GM19023 (cell line): Measurements from ENCODE around the gene KCNQ1.

ENCODE experiments used
- ATAC-seq: cut with Tn5 transposase; IDR thresholded peaks from one replicate; pipeline ENCODE4 v1.9.1; 2021; ENCODE audit warnings: mild to moderate bottlenecking, moderate library complexity; ENCODE audit not compliant: unreplicated experiment

The KCNQ1 gene

DNA sequence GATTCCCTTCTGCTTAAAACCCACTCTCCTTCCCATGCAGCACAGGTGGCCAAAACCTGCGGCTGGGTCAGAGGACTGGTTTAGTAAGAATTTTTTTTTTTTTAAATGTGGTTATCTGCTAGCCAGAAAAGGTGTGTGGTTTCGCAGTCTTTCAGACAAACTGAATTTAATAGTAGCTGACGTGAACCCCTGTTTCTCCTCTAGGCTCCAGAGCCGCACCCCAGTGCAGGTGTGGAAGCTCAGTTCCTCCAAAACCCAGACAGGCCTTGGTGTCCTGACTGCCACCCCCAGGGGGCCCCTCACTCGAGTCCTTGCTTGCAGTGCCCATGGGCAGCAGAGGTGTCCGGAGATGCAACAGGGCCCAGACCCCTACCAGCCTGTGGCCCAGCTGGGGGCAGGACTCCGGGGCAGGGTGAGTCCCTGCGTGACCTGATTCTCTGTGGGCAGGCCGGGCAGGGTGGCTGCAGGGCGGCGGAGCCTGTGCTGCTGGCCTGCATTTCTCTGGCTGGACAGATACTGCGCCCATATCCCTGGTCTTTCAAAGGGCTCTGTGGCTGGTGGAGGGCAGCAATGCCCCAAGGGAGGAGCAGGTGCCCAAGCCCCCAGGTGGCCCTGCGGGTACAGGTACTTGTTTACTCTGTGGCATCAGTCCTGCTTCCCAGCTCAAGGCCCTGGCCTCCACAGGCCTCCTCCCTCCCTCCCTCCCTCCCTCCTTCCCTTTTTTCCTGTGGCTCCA lies 15.2 kb downstream of the KCNQ1 start:
- ATAC-seq: no peak

DNA sequence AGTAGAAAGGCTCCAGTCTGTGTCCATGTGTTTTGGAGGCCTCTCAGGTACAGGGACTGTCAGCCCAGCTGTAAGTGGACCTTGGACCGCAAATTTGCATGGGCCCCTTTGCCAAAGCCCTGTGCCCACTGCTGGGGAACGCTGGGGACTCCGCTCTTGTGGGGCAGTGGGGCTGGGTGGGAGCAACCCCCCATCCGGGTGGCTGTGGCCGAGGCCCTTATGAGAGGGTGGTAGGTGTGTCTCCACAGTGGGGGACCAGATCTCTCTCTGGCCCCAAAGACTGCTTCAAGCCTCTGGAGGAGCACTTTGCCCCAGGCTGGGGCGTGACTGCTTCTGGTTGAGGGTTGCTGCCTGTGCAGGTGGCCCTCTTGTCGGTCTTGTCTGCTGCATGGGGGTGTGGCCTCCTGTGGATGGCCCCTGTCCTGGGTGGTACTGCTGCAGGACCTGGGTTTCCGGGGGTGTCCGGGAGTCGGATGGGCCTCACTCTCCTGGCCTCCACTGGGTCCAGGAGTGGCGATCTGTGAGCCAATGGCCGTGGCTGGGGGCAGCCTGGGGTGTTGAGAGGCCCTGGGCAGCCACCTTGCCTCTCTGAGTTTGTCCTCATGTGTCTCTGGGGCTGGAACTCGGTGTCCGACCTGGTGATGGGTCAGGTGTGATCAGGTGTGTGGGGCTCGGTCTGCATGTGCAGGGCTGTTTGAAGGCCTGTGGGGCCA lies 15.9 kb downstream of the KCNQ1 start:
- no peak for ATAC-seq

DNA sequence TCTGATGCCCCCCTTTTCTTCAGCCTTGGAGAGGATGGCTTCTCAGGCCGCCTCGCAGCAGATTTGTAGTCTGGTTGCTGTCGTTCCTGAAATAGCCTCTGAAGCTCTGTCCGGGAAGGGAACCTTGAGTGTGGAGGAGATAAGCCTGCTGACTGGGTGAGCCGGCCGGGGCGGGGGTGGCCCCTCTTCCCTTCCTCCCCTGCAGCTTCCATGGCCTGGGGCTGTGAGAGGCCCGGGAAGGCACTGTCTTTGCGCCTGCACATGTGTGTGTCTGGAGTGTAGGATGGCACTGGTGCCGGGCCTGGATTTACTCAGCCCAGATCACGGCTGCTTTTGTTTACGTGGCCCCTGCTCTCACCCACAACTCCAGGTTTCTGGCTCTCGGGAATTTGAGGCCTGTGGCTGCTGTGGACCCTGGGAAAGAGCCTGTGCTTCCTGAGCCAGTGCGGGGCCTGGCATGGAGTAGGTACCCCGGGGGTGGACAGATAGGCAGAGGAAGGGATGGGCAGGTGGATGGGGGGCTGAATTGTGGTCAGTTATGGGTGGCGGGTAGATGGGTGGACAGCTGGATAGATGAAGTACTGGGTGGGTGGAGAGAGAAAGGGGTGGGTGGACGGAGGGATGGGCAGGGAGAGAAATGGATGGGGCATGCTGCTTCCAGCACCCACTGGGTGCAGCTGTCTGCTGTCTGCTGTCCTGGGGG lies 16.6 kb downstream of the KCNQ1 start:
- no peak for ATAC-seq

DNA sequence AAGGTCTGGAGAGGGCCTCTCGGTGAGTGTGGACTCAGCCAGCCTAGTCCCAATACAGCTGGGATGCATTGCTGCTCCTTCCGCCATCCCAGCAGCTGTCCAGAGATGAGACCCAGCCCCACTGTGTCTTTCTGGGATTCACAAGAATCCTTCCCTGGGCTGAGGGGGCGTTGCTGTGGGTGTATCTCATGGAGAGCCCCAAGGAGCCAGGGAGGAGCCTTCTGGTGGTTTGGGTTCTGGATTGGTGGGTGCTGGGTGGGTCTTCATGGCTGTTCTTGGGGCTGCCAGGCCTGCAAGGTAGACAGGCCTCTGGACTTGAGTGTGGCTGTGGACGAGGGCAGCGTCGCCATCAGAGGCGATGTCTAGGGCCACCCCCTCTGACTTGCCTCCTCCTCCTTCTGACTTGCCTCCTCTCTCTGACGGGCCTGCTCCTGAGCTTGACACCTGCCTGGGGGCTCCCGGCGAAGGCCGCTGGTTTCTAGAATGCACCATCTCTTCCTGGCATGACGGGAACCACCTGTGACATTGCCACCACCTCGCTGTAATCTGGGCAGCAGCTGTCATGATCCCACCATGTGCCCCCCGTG lies 17.2 kb downstream of the KCNQ1 start:
- no peak for ATAC-seq

DNA sequence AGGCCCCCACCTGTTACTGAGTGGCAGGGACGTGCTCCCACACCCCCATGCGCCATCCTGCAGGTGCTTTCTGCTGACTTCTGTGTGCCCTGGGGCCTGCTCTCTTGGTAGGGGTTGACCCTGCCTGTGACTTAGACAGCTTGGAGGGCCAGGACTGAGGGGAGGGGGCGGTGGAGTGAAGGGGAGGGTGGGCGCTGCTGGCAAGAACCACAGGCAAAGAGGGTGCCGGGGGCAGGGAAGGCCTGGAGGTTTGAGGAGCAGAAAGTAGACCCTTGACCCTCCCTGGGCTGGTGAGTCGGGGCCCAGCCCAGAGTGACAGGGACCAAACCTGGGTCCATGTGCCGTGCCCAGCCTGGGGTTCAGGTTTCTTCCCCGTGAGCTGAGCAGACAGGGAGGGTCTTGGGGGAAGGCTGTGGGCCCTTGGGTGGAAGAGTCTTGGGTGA lies 17.8 kb downstream of the KCNQ1 start:
- ATAC-seq: no peak

DNA sequence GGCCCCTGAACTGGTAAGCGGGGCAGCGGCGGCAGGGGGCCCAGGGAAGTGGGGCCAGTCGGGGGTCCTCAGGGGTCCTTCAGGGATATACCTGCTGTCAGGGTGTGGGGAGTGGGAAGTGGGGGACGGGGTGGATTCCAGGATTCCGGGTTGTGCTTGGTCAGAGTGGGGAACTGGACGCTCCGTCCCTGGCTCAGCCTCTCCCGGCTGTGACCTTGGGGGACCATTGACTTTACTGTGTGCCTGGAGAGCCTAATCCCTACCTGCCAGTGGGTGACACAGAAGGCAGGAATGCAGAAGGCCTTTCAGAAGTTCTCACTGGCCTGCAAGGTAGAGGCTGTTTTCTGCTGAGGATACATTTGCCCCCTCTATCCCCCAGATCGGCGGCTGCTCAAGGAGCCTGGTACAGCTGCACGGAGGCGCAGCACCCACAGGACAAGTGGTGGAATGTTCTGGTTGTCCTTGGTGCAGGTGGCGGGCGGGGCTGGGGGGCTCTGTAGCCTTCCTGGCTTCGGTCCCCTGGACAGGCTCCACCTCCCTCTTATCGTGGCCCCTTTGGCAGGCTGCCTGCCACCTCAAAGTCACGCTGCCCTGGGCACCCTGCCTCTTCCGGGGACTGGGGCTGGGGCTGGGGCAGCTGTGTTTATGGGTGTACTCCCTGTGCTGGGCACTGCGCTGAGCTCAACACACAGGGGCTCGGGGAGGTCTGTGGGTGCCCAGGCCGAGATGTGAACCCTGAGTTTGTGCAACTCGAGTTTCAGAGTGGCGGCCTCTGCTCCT lies 18.4 kb downstream of the KCNQ1 start:
- ATAC-seq: no peak

DNA sequence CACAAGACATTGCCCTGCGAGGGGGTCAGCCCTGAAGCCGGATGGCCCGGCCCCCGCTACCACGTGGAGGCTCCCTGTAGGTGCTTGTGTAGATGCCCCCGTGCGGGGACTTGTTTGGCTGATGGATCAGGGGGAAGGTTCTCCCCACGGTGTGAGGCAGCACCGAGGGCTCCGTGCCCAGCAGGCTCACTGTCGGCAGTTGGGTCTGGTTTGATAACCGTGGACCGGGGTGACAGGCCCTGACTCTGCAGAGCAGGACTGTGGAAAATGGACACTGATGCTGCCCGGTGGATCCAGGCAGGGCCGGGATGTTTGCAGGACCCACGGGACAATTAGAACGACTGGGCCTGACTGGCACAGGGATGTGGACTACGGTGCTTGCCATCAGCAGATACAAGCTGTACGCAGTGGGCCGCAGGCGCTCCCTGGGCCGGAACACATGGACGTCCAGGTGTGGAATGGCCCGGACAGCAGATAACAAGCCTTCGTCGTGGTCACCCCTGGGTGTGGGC lies 19.0 kb downstream of the KCNQ1 start:
- no peak for ATAC-seq

DNA sequence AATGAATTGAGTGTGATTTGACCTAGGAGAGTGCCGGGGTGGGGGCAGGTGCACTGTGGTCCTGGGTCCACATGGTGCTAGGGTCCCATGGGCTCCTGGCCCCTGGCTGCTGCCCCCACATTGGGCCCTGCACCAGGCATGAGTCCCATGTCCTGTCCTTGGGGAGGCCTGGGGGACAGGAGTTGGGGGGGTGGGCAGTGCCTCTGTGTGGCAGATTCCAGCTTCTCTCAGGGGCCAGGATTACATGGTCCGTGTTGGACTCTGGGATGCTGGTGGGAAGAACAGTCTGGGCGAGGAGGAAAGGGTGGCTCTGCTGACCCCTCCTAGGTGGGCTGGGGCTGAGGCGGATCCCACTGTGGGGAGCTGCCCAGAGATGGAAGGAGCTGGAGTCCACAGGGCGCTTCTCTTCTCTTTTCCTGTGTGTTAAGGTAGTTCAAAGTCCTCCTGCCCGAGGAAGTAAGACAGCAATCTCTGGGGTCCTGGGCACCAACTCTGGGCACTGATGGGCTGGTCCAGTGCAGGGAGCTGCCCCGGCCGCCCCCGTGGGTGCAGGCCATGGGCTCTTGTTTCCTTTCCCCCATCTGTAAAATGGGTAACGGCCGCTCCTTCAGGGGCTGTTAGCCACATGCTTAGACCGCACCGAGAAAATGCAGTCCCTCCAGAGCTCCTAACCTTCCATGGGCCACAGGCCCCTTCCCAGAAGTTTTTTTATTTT lies 19.8 kb downstream of the KCNQ1 start:
- ATAC-seq: no peak

DNA sequence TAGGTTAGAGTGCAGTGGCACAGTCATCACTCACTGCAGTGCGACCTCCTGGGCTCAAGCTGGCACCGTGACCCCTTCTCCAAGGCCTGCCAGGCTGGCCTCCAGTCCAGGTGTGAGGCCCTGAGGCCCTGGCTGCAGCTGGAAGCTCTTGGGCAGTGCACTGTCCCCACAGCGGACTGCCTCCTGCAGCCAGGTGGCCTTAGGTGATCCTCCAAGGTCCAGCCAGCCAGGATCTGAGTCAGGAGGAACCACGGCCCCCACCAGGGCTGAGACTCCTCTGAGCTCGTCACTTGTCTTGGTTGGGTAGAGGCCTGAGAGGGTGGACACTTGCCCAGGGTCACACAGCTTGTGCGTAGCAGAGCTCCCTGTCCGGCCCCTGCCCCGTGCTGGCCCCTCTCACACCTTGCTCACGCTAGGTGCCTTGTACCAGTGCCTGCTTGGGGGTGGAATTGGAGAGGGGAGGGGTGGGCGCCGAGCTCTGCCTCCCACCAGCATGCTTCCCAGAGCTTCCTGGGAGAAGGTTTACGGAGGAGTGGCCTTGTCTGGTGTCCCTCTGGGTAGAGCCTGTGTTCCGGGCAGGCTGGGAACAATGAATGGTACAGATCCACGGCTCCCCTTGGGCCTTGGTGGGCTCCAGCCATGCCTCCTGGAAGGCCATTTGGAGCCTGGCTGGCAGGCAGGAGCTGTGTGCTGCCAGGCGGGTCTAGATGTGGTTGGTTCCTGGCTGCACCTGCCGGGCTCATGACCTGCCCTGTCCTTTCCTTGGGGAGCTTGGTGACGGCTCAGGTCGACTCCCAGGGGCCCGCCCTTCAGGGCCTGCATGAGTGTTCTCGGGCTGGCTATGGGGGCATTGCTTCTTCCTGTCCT lies 20.6 kb downstream of the KCNQ1 start:
- ATAC-seq: no peak

DNA sequence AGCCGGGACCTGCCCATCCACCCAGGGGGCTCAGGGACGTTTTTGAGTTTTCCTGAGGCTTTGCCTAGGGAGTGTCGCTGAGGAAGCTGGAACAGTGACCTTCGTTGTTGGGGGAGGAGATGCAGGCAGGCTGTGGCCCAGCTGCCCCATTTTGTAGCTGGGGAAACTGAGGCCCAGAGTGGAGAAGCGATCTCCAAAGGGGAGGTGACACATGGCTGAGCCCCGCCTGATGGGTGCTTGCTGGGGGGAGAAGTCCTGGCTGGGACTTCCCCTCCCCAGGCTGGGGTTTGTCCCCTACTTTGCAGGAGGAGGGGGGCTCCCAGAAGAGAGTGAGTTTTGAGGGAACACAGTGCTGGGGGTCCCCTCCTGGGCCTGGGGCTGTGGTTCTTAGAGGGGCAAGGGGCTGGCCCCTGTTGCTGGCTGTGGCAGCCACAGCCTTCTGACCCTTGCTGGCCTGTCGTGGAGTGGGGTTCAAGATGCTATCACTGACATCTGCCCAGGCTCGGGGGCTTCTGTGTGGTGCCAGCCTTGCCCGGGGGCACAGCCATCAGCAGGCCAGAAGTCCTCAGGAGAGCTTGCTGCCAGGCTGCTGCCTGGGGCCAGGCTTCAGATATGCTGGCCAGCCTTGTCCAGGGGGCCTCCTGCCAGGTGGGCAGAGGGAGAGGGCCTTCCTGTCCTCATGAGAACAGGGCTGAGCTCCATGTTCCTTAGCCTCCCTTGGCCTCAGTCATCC lies 21.4 kb downstream of the KCNQ1 start:
- no peak for ATAC-seq

DNA sequence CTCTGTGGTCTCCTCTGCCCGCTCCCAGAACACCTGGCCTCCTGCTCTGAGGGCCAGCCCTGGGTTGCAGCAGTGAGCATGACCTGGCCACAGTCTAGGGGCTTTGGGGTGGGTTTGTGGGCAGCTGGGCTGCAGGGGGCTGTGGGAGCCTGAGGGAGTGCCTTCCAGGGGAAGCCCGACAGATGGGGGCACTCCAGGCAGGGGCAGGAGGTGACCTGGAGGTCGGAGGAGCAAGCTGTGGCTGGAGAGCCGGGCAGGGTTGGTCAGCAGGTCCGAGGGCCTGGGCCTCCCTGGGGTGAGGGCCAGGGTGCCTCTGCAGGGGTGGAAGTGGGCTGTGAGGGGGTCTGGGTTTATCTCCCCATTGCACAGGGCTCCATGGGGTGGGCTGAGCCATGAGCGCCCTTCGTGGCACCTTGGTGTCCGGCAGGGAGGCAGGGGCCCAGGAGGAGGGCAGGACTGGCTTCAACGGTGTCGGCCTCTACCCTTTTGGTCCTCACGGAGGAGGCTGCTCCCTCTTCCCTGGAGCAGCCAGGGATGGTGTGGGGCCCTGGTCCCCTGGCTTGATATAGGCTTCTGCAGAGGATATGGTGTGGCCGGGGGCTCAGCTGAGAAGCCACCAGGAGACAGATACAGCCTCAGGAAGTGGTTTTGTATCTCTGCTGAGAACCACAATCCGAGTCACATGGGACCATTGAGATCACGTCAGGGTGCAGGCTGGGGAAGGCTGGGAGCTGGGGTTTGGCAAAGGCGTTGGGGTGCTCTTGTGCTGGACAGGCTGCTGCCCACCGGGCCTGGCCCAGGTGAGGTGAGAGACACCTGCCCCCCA lies 22.3 kb downstream of the KCNQ1 start:
- ATAC-seq: no peak

DNA sequence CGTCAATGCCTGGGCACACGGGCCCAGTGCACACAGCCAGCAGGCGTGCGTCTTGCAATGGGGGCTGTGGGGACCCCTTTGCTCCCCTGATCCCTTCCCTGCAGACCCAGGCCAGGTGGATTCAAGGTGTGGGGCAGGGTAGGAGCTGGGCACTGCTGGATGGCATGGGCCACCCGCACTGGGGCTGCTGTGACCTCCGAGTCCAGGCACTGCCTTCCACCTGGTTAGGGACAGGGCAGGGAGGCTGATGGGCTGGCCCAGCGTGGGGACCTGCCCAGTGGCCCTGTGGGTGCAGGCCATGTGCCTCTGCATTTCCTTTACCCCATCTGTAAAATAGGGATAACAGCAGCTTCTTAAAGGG lies 22.9 kb downstream of the KCNQ1 start:
- ATAC-seq: no peak

DNA sequence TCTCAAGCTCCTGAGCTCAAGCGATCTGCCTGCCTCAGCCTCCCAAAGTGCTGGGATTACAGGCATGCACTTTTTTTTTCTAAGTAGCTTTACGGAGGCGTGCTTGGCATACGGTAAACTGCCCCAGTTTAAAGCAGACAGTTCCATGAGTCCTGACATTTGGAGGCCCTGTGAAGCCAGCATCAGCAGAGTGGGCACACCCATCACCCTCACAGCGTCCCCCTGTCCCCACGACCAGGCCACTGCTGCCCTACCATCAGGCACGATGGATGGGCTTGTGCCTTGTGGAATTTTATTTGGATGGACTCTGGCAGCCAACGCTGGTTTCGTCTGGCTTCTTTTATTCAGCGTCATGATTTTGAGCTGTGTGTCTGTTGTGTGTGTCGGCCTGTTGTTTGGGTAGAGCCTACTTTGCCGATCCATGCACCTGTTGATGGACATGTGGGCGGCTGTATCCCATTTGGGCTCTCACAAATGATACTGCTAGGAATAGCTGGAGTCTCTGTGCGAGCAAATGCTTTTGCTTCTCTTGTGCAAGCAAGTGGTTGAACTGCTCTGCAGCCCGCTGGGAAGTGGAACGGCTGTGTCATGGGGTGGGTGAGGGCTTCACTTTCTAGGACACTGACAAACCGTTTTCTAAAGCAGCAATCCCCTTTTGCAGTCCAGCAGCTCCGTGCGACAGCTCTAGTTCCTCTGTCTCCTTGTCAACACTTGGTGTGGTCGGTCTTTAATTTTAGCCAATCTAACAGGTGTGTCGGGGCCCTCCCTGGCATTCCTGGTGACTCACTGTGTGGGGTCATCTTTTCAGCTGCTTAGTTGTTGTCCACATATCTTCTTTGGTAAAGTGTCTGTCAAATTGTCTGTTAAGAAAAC lies 23.8 kb downstream of the KCNQ1 start:
- ATAC-seq: no peak

DNA sequence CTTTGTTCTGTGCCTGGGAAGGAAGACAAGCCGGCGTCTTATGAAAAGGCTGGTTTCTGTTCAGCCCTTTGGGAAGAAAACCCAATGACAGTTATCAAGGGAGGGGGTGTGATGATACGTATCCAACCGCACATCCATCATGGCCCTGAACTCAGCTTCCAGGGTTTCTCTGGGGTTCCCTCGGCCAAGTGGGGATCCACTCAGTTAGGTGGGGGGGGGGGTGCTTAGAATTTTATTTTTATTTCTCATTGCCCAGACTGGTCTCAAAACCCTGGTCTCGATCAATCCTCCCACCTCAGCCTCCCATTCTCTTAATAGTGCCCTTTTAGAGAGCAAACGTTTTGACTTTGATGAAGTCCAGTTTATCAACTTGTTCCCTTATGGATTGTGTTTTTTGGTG lies 25.7 kb downstream of the KCNQ1 start:
- no peak for ATAC-seq

DNA sequence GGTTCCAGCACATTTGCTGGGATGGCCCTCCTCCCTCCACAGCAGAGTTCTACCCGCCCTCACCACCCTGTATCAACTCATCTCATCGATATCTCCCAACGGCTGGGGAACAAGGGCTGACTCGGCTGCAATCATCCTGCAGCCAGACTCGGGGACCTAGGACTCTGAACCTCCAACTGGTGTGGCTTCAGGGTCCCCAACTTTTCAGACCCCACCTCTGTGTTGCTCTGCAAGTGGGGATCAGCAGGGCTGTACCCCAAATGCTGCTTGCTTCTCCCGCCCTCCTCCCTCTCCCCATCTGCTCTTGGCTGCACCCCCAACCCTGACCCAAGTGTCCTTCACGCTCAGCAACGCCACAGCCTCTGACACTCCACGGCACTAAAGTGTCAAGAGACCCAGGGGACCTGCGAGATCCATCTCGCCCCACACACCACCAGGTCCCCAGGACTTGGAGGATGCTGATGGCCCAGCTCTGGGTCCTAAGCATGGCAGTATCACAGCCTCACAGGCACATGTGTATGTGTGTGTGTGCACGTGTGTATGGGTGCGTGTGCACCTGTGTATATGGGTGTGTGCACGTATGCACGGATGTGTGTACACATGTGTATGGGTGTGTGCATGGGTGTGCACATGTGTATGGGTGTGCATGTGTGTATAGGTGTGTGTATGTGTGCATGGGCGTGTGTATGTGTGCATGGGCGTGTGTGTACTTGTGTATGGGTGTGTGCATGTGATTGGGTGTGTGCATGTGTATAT lies 26.4 kb downstream of the KCNQ1 start:
- no peak for ATAC-seq

DNA sequence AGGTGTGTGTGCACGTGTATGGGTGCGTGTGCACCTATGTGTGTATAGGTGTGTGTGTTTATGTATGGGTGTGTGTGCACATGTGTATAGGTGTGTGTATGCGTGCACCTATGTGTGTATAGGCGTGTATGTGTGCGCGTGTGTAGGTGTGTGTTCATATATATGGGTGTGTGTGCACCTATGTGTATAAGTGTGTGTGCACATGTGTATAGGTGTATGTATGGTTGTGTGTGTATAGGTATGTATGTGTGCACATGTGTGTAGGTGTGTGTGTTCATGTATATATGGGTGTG lies 26.9 kb downstream of the KCNQ1 start:
- no peak for ATAC-seq
